Hepatocyte (in vitro differentiated cells): Measurements from ENCODE around the gene ACSS1. TPM values are rescaled to one million over a fixed set of nuclear protein-coding genes. Genes with fewer than 3 reads are reported as not detected.
"Not testable (repeated sequence)": the region's sequence is repeated elsewhere in the genome, so short reads cannot be mapped to it uniquely, and the experiment has no call there.

Experiments
- DNase-seq: peaks from one replicate; pipeline ENCODE4 v3.0.0-alpha.2; 2016; ENCODE audit warnings: low spot score
- H2AFZ ChIP-seq: fragments of 200-600 bp; sonication (generic); 2 replicates; pipeline ENCODE4 v1.6.0; 2016; ENCODE audit warnings: antibody characterized with exemption, mild to moderate bottlenecking
- H3K27ac ChIP-seq: fragments of 200-600 bp; sonication (generic); 2 replicates; pipeline ENCODE4 v1.5.1; 2016; ENCODE audit warnings: mild to moderate bottlenecking
- H3K27me3 ChIP-seq: fragments of 200-600 bp; sonication (generic); 2 replicates; pipeline ENCODE4 v1.6.1; 2016
- H3K36me3 ChIP-seq: fragments of 200-600 bp; sonication (generic); replicated peaks from 2 replicates; pipeline ENCODE4 v1.5.1; 2016; ENCODE audit warnings: low read depth; ENCODE audit not compliant: insufficient read depth
- H3K4me1 ChIP-seq: fragments of 200-600 bp; sonication (generic); 2 replicates; pipeline ENCODE4 v1.5.1; 2016; ENCODE audit warnings: mild to moderate bottlenecking, moderate library complexity; ENCODE audit not compliant: insufficient read depth
- H3K4me2 ChIP-seq: fragments of 200-600 bp; sonication (generic); 2 replicates; pipeline ENCODE4 v1.6.0; 2016
- H3K4me3 ChIP-seq: fragments of 200-600 bp; sonication (generic); 2 replicates; pipeline ENCODE4 v1.5.1; 2016; ENCODE audit warnings: mild to moderate bottlenecking
- H3K79me2 ChIP-seq: fragments of 200-600 bp; sonication (generic); 2 replicates; pipeline ENCODE4 v1.6.0; 2017; ENCODE audit warnings: mild to moderate bottlenecking
- H3K9me2 ChIP-seq: fragments of 200-600 bp; sonication (generic); replicated peaks from 2 replicates; pipeline ENCODE4 v1.6.0; 2017; ENCODE audit warnings: mild to moderate bottlenecking; ENCODE audit not compliant: insufficient read depth
- H3K9me3 ChIP-seq: fragments of 200-600 bp; sonication (generic); 2 replicates; pipeline ENCODE4 v1.5.1; 2016; ENCODE audit warnings: low read depth, mild to moderate bottlenecking
- H4K20me1 ChIP-seq: fragments of 200-600 bp; sonication (generic); 2 replicates; pipeline ENCODE4 v1.6.0; 2016; ENCODE audit warnings: mild to moderate bottlenecking; ENCODE audit not compliant: insufficient read depth, poor library complexity, severe bottlenecking
- CTCF ChIP-seq: fragments of 200-600 bp; sonication (generic); IDR thresholded peaks from 2 replicates; pipeline ENCODE4 v1.5.1; 2016; ENCODE audit warnings: antibody characterized with exemption, mild to moderate bottlenecking; ENCODE audit not compliant: poor library complexity
- EZH2 ChIP-seq: fragments of 200-600 bp; sonication (generic); IDR thresholded peaks from 2 replicates; pipeline ENCODE4 v1.6.1; 2016; ENCODE audit warnings: antibody characterized with exemption, mild to moderate bottlenecking, borderline replicate concordance
- EZH2phosphoT487 ChIP-seq: fragments of 200-600 bp; sonication (generic); IDR thresholded peaks from one replicate; pipeline ENCODE4 v1.6.1; 2018; ENCODE audit warnings: antibody characterized with exemption, mild to moderate bottlenecking, low read depth, moderate library complexity; ENCODE audit not compliant: unreplicated experiment, severe bottlenecking
- WGBS: methylation state at CpG from one replicate; pipeline ENCODE4 v1.1.6; 2016; ENCODE audit warnings: low lambda C conversion rate; ENCODE audit errors: missing lambda C conversion rate; 5-methylcytosine and 5-hydroxymethylcytosine counted together
- polyA plus RNA-seq: library from polyadenylated mRNA; unstranded; fragments of >200 nt; fragmentation: Nextera tagmentation; extraction: Ambion mirVana; gene quantifications from 2 replicates; pipeline ENCODE4 v1.2.1, GENCODE V29; 2016
- total RNA-seq: library from RNA; depleted of rRNA; stranded (reverse); fragments of >200 nt; gene quantifications from 2 replicates; pipeline ENCODE4 v1.2.3, GENCODE V29; 2014

The ACSS1 gene
- total and polyA plus RNA-seq, 2 experiments from 2014 or later: 20.5 to 37.7 TPM

GRCh38 chr20:25005661-25006060 lies 52.3 kb downstream of the ACSS1 start:
- WGBS: 91% methylated on average over 8 of the region's 8 CpGs
- no peaks in the 10 kb centered on the region for H3K4me1 ChIP-seq
- no peak for TF ChIP-seq EZH2phosphoT487
- TF ChIP-seq EZH2: no peak
- TF ChIP-seq CTCF: no peak
- no peaks in the 10 kb centered on the region for H3K9me3 ChIP-seq
- H3K79me2 ChIP-seq: no peaks in the 10 kb centered on the region
- no peak for DNase-seq
- no peak overlapping the region for H3K4me3 ChIP-seq
- no peaks in the 10 kb centered on the region for H4K20me1 ChIP-seq
- no peak overlapping the region for H2AFZ ChIP-seq
- H3K9me2 ChIP-seq: no peaks in the 10 kb centered on the region
- H3K27ac ChIP-seq: no peak overlapping the region
- H3K4me2 ChIP-seq: no peak overlapping the region
- no peaks in the 10 kb centered on the region for H3K27me3 ChIP-seq
- H3K36me3 ChIP-seq: no peaks in the 10 kb centered on the region

- H2AFZ ChIP-seq: no peak overlapping the region
- no peak overlapping the region for H3K27ac ChIP-seq
- H3K27me3 ChIP-seq: no peaks in the 10 kb centered on the region
- H3K4me2 ChIP-seq: no peak overlapping the region
- no peak overlapping the region for H3K4me3 ChIP-seq
- no peaks in the 10 kb centered on the region for H3K79me2 ChIP-seq
- H4K20me1 ChIP-seq: no peaks in the 10 kb centered on the region
- H3K9me2 ChIP-seq: no peaks in the 10 kb centered on the region
- H3K9me3 ChIP-seq: no peaks in the 10 kb centered on the region
- H3K36me3 ChIP-seq: no peaks in the 10 kb centered on the region
- H3K4me1 ChIP-seq: no peaks in the 10 kb centered on the region
- no peak for DNase-seq
- TF ChIP-seq CTCF (no peak), EZH2phosphoT487 (no peak), EZH2 (no peak)
- WGBS: 92% methylated on average over 2 of the region's 2 CpGs
These were observed 52.7 kb downstream of the ACSS1 start for GRCh38 chr20:25005220-25005619.

GRCh38 chr20:25003002-25003401 lies 54.9 kb downstream of the ACSS1 start:
- Histone ChIP-seq H3K27ac (no peak overlapping the region), H4K20me1 (no peaks in the 10 kb centered on the region), H3K36me3 (no peaks in the 10 kb centered on the region), H2AFZ (no peak overlapping the region), H3K4me1 (no peaks in the 10 kb centered on the region), H3K4me2 (no peak overlapping the region), H3K79me2 (no peaks in the 10 kb centered on the region), H3K9me3 (no peaks in the 10 kb centered on the region), H3K27me3 (no peaks in the 10 kb centered on the region), H3K4me3 (no peak overlapping the region), H3K9me2 (no peaks in the 10 kb centered on the region)
- no peak for DNase-seq
- TF ChIP-seq CTCF (no peak), EZH2phosphoT487 (no peak), EZH2 (no peak)
- WGBS: 87% methylated on average over 1 of the region's 1 CpG

- DNase-seq, H3K4me3 ChIP-seq, H3K9me3 ChIP-seq, H3K9me2 ChIP-seq, H3K27ac ChIP-seq, H3K4me2 ChIP-seq, H3K27me3 ChIP-seq, H4K20me1 ChIP-seq, H3K4me1 ChIP-seq, H3K36me3 ChIP-seq, H2AFZ ChIP-seq, H3K79me2 ChIP-seq: not testable (repeated sequence)
- WGBS: 96% methylated on average over 4 of the region's 4 CpGs
These were observed 56.6 kb downstream of the ACSS1 start for GRCh38 chr20:25001323-25001722.
